ENCODE measurements around the gene LTBP4. TPM values are rescaled to one million over a fixed set of nuclear protein-coding genes. Genes with fewer than 3 reads are reported as not detected.

LTBP4 gene
- total RNA-seq, 1 donor from 2014 or later: 21.6 TPM

- DNase-seq (ENCODE audit: low read depth) (no peak), FAIRE-seq (no peak)
- no peak for TF ChIP-seq CTCF (IDR thresholded peaks at IDR 0.05; ENCODE audit: insufficient read depth, low read length, severe bottlenecking)
- no peak overlapping the region for H3K4me3 ChIP-seq (ENCODE audit: low read depth, low read length)
- peaks cover 3% of the 10 kb centered on the region for H3K36me3 ChIP-seq (ENCODE audit: control insufficient read depth, insufficient read depth, low read length)
- H3K27me3 ChIP-seq (ENCODE audit: control insufficient read depth, insufficient read depth, low read length): no peaks in the 10 kb centered on the region
Observed at GRCh38 chr19:40607311-40608239, 6.4 kb downstream of the LTBP4 start.

GRCh38 chr19:40608240-40608621 is 7.1 kb downstream of the LTBP4 start:
- TF ChIP-seq CTCF (IDR thresholded peaks at IDR 0.05; ENCODE audit: insufficient read depth, low read length, severe bottlenecking): no peak
- H3K4me3 ChIP-seq (ENCODE audit: low read depth, low read length): no peak overlapping the region
- DNase-seq (ENCODE audit: low read depth): no peak
- no peak for FAIRE-seq
- H3K27me3 ChIP-seq (ENCODE audit: control insufficient read depth, insufficient read depth, low read length): no peaks in the 10 kb centered on the region
- peaks cover 3% of the 10 kb centered on the region for H3K36me3 ChIP-seq (ENCODE audit: control insufficient read depth, insufficient read depth, low read length)

- peak overlapping the region; percentile 51 for H3K4me3 ChIP-seq (ENCODE audit: low read depth, low read length)
- FAIRE-seq (no peak), DNase-seq (ENCODE audit: low read depth) (no peak)
- peaks cover 3% of the 10 kb centered on the region for H3K36me3 ChIP-seq (ENCODE audit: control insufficient read depth, insufficient read depth, low read length)
- H3K27me3 ChIP-seq (ENCODE audit: control insufficient read depth, insufficient read depth, low read length): no peaks in the 10 kb centered on the region
- no peak for TF ChIP-seq CTCF (IDR thresholded peaks at IDR 0.05; ENCODE audit: insufficient read depth, low read length, severe bottlenecking)
Observed at GRCh38 chr19:40608957-40609356, 7.8 kb downstream of the LTBP4 start.

- H3K27me3 ChIP-seq (ENCODE audit: control insufficient read depth, insufficient read depth, low read length): no peaks in the 10 kb centered on the region
- FAIRE-seq (no peak), DNase-seq (ENCODE audit: low read depth) (peak; percentile 79)
- TF ChIP-seq CTCF (IDR thresholded peaks at IDR 0.05; ENCODE audit: insufficient read depth, low read length, severe bottlenecking): no peak
- H3K4me3 ChIP-seq (ENCODE audit: low read depth, low read length): peak overlapping the region; percentile 51
- peaks cover 3% of the 10 kb centered on the region for H3K36me3 ChIP-seq (ENCODE audit: control insufficient read depth, insufficient read depth, low read length)
Observed at GRCh38 chr19:40609561-40610395, 8.6 kb downstream of the LTBP4 start.

GRCh38 chr19:40610396-40611064 is 9.4 kb downstream of the LTBP4 start:
- no peak for FAIRE-seq
- peak; percentile 24 for DNase-seq (ENCODE audit: low read depth)
- H3K36me3 ChIP-seq (ENCODE audit: control insufficient read depth, insufficient read depth, low read length): peaks cover 3% of the 10 kb centered on the region
- TF ChIP-seq CTCF (IDR thresholded peaks at IDR 0.05; ENCODE audit: insufficient read depth, low read length, severe bottlenecking): no peak
- H3K27me3 ChIP-seq (ENCODE audit: control insufficient read depth, insufficient read depth, low read length): no peaks in the 10 kb centered on the region
- peak overlapping the region; percentile 51 for H3K4me3 ChIP-seq (ENCODE audit: low read depth, low read length)

Data from bronchial epithelial cell (primary cell).